HG03159 (cell line): Measurements from ENCODE around the gene EML1.

Experiments used
- ATAC-seq: cut with Tn5 transposase; IDR thresholded peaks from one replicate; pipeline ENCODE4 v1.9.1; 2021; ENCODE audit warnings: mild to moderate bottlenecking, moderate library complexity; ENCODE audit not compliant: unreplicated experiment

The EML1 gene

GRCh38 chr14:99803106-99803775, 10.0 kb downstream of the EML1 start:
- no peak for ATAC-seq

GRCh38 chr14:99803803-99804202, 10.6 kb downstream of the EML1 start:
- ATAC-seq: no peak

GRCh38 chr14:99805757-99806439, 12.7 kb downstream of the EML1 start:
- ATAC-seq: no peak

- ATAC-seq: no peak
These were observed 13.6 kb downstream of the EML1 start for GRCh38 chr14:99806836-99807235.

- ATAC-seq: no peak
These were observed 14.4 kb downstream of the EML1 start for GRCh38 chr14:99807413-99808153.

- ATAC-seq: no peak
These were observed 14.9 kb downstream of the EML1 start for GRCh38 chr14:99808154-99808505.

GRCh38 chr14:99808515-99808914, 15.3 kb downstream of the EML1 start:
- no peak for ATAC-seq

- no peak for ATAC-seq
These were observed 16.1 kb downstream of the EML1 start for GRCh38 chr14:99809360-99809759.

- no peak for ATAC-seq
These were observed 16.8 kb downstream of the EML1 start for GRCh38 chr14:99809859-99810558.

- ATAC-seq: no peak
These were observed 17.3 kb downstream of the EML1 start for GRCh38 chr14:99810559-99810874.

GRCh38 chr14:99812096-99812750, 19.0 kb downstream of the EML1 start:
- no peak for ATAC-seq

- ATAC-seq: no peak
These were observed 19.7 kb downstream of the EML1 start for GRCh38 chr14:99812892-99813291.

- no peak for ATAC-seq
These were observed 22.5 kb downstream of the EML1 start for GRCh38 chr14:99815696-99816095.

- ATAC-seq: no peak
These were observed 23.0 kb downstream of the EML1 start for GRCh38 chr14:99816217-99816616.

- no peak for ATAC-seq
These were observed 23.4 kb downstream of the EML1 start for GRCh38 chr14:99816642-99817041.

- ATAC-seq: no peak
These were observed 24.1 kb downstream of the EML1 start for GRCh38 chr14:99817331-99817730.

GRCh38 chr14:99818503-99819036, 25.4 kb downstream of the EML1 start:
- ATAC-seq: no peak

- ATAC-seq: no peak
These were observed 26.3 kb downstream of the EML1 start for GRCh38 chr14:99819514-99819913.

- no peak for ATAC-seq
These were observed 27.6 kb downstream of the EML1 start for GRCh38 chr14:99820702-99821331.
